ENCODE data around the gene MRPS7.

MRPS7 gene

DNA sequence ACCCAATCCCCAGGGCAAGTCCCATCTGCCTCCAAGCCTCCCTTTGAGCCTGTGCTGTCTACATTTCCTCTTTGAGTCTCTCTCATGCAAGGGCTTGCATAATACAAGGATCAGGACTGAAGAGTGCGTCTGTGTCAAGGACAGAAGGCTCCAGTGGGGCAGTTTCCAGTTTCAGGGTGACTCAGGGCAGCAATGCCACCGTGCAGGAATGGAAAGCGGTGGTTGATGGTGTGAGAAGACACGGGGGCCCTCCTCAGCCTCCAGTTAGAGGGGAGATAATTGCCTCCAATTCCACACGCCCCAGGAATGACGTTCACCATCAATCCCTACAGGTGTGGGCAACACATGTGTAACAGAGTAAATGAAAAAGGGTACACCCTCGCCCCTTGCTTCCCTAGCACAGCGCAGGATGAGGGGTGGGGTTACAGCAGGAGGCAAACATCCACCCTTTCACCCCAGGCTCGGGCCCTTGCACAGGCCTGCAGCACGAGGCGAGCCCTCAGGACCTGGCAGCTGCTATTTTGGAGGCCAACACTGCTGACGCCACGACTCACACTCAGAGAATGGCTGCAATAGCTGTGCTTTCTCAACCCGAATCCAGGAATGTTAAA, 52.4 kb downstream of the MRPS7 start:
- DNase-seq = no peak

DNA sequence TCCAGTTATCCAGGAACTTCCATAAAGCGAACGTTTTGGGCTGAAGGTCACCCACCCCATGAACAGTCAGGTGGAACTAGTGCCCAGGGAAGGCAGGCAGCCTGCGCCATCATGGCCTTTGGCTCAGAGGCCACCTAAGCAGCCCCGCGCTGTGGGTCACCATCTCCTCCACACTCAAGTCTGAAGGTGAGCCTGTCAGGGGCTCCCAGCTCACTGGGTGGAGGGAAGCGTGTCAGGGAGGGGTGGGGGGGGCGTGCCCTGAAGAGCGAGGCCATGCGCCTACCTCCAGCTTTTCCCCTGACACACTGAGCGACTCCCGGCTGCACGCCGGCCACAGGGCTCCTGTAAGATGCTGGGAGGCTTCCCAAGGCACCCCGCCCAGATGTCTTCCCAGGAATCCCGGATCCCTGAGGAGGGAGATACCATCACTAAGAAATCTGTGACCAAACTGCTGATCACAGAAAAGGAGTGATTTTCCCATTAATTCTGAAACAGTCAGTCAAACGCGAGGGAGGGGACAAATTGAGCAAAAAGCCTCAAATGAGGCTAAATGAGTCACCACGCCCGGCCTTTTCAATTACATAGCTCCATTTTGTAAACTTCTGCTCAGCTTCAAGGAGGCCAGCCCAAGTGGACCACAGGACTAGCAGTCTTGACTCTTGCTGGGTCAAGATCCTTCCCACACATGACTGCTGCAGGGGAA, 54.0 kb downstream of the MRPS7 start:
- DNase-seq = no peak
